ENCODE data around the gene TMEM248. TPM values are rescaled to one million over a fixed set of nuclear protein-coding genes. Genes with fewer than 3 reads are reported as not detected.

The TMEM248 gene
- total and polyA plus RNA-seq, 10 of the 15 experiments (the other 5 are each of a cell fraction or from before 2014, with no cell fraction given): 6.3 to 93.5 (median 64.9) TPM

DNA sequence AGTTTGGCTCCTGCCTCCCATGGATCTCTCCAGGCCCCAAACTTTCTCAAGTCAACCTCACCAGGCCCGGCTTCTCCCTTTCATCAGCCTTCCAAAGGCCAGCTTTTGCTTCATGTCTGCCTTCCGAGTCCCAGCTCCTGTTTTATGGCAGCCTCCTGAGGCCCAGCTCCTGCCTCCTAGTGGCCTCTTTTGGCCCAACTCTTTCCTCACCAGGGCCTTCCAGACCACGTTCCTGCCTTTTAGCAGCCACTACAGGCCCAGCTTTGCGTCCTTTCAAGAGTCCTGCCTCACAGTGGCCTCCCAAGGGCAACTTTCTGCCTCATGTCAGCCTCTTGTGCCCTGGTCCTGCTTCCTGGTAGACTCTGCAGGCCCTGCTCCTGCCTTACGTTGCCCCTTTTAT lies 15.3 kb upstream of the TMEM248 start:
- H3K9me3 ChIP-seq (replicated peaks; ENCODE audit: control insufficient read depth, insufficient read depth, low read length): no peaks in the 10 kb centered on the region
- H3K27ac ChIP-seq (ENCODE audit: control insufficient read depth, insufficient read depth): no peak overlapping the region
- no peaks in the 10 kb centered on the region for H3K27me3 ChIP-seq (replicated peaks in 1 of 2; ENCODE audit: control insufficient read depth in 2 of 2, insufficient read depth in 2 of 2, low read length in 1 of 2)
- TF ChIP-seq FOXK2 (IDR thresholded peaks at IDR 0.05) (no peak), SMC3 (IDR thresholded peaks at IDR 0.05; ENCODE audit: borderline replicate concordance, low read length) (peak; percentile 6; the same call in 1 of the 2 replicates)
- TF ChIP-seq, protein P1, sequence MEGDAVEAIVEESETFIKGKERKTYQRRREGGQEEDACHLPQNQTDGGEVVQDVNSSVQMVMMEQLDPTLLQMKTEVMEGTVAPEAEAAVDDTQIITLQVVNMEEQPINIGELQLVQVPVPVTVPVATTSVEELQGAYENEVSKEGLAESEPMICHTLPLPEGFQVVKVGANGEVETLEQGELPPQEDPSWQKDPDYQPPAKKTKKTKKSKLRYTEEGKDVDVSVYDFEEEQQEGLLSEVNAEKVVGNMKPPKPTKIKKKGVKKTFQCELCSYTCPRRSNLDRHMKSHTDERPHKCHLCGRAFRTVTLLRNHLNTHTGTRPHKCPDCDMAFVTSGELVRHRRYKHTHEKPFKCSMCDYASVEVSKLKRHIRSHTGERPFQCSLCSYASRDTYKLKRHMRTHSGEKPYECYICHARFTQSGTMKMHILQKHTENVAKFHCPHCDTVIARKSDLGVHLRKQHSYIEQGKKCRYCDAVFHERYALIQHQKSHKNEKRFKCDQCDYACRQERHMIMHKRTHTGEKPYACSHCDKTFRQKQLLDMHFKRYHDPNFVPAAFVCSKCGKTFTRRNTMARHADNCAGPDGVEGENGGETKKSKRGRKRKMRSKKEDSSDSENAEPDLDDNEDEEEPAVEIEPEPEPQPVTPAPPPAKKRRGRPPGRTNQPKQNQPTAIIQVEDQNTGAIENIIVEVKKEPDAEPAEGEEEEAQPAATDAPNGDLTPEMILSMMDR (IDR thresholded peaks at IDR 0.05 in 2 of 3, conservative IDR thresholded peaks at IDR 0.05 in 1 of 3; ENCODE audit: control insufficient read depth in 2 of 3, extremely low read depth in 1 of 3, insufficient read depth in 1 of 3, low read depth in 3 of 3, low read length in 3 of 3): peak in 2 of 3 experiments; percentile 9 to 38; a peak in 3 of 6 replicates
- no peak overlapping the region for H3K9ac ChIP-seq (ENCODE audit: control insufficient read depth, insufficient read depth, low read length)
- CTCF ChIA-PET: interaction anchor here (0.9 to 1.8 kb wide), 5 partner anchors 8 to 61 kb away, joined by 3 to 6 read pairs (median 4); no protein-coding TSS in a partner anchor
- no peak overlapping the region for H2AFZ ChIP-seq (ENCODE audit: control insufficient read depth, low read depth, low read length)
- intact Hi-C loops (cut with micrococcal nuclease; ENCODE audit: unreplicated experiment) (no loop called here), in situ Hi-C loops (cut with MboI) (no loop called here)
- POLR2A ChIA-PET: interaction anchor here (0.6 kb wide), 1 partner anchor 10 kb away, joined by 6 read pairs; no protein-coding TSS in a partner anchor
- DNase-seq (ENCODE audit: low read depth, low spot score): no peak
- no peak overlapping the region for H3K4me3 ChIP-seq
- RAD21 ChIA-PET (ENCODE audit: unreplicated experiment): interaction anchor here (1.2 kb wide), 2 partner anchors 42 to 61 kb away, joined by 3 to 5 read pairs; no protein-coding TSS in a partner anchor
- FAIRE-seq: no peak
- BruUV-seq (replicated peaks): no TSS peak
- SMC1A ChIA-PET (ENCODE audit: uncharacterized antibody, unreplicated experiment): no interaction called here
- no peaks in the 10 kb centered on the region for H3K4me1 ChIP-seq (ENCODE audit: control insufficient read depth, insufficient read depth, low read length)
- peaks cover 0 to 6% of the 10 kb centered on the region in 2 experiments; a peak in 2 of 4 replicates for H3K36me3 ChIP-seq (ENCODE audit: control insufficient read depth in 2 of 2, insufficient read depth in 2 of 2, low read length in 1 of 2)
- 0 out of 3 replicates have a peak, but pooled peaks have one; percentile 24 for ATAC-seq
- no peaks in the 10 kb centered on the region for H4K20me1 ChIP-seq (ENCODE audit: control insufficient read depth, insufficient read depth)
- WGBS (ENCODE audit: insufficient coverage, insufficient replicate concordance, low lambda C conversion rate, missing lambda C conversion rate): 69% methylated on average over 5 of the region's 5 CpGs
- no peak overlapping the region for H3K4me2 ChIP-seq (ENCODE audit: control insufficient read depth, insufficient read depth)
- no peaks in the 10 kb centered on the region for H3K79me2 ChIP-seq (ENCODE audit: control insufficient read depth, insufficient read depth, low read length)

DNA sequence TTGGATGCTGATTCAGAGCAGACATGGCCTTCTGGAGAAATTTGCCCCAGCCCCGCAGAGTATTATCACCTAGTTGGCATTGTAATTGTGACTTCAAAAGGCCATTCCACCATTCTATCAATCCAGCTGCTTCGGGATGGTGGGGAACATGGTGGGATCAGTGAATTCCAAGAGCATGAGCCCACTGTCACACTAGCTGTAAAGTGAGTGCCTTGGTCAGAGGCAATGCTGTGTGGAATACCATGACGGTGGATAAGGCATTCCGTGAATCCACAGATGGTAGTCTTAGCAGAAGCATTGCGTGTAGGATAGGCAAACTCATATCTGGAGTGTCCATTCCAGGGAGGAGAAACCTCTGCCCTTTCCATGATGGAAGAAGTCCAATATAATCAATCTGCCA lies 13.3 kb upstream of the TMEM248 start:
- ChIA-PET CTCF (interaction anchor here (1.8 kb wide), 1 partner anchor 16 kb away, joined by 3 read pairs; no protein-coding TSS in a partner anchor), SMC1A (ENCODE audit: uncharacterized antibody, unreplicated experiment) (interaction anchor here (1.3 kb wide), 1 partner anchor 13 kb away, joined by 3 read pairs; no protein-coding TSS in a partner anchor), POLR2A (no interaction called here), RAD21 (ENCODE audit: unreplicated experiment) (no interaction called here)
- DNase-seq (ENCODE audit: low read depth, low spot score) (no peak), ATAC-seq (no peak), FAIRE-seq (no peak)
- no TSS peak for BruUV-seq (replicated peaks)
- Histone ChIP-seq H3K36me3 (ENCODE audit: control insufficient read depth in 2 of 2, insufficient read depth in 2 of 2, low read length in 1 of 2) (no peaks in the 10 kb centered on the region; a peak in 2 of 4 replicates), H3K9ac (ENCODE audit: control insufficient read depth, insufficient read depth, low read length) (no peak overlapping the region), H3K27ac (ENCODE audit: control insufficient read depth, insufficient read depth) (no peak overlapping the region), H3K27me3 (replicated peaks in 1 of 2; ENCODE audit: control insufficient read depth in 2 of 2, insufficient read depth in 2 of 2, low read length in 1 of 2) (no peaks in the 10 kb centered on the region), H2AFZ (ENCODE audit: control insufficient read depth, low read depth, low read length) (no peak overlapping the region), H3K79me2 (ENCODE audit: control insufficient read depth, insufficient read depth, low read length) (no peaks in the 10 kb centered on the region), H3K9me3 (replicated peaks; ENCODE audit: control insufficient read depth, insufficient read depth, low read length) (no peaks in the 10 kb centered on the region), H3K4me3 (no peak overlapping the region), H3K4me1 (ENCODE audit: control insufficient read depth, insufficient read depth, low read length) (no peaks in the 10 kb centered on the region), H3K4me2 (ENCODE audit: control insufficient read depth, insufficient read depth) (no peak overlapping the region), H4K20me1 (ENCODE audit: control insufficient read depth, insufficient read depth) (no peaks in the 10 kb centered on the region)
- in situ Hi-C loops (cut with MboI): no loop called here
- 96% methylated on average over 5 of the region's 5 CpGs for WGBS (ENCODE audit: insufficient coverage, insufficient replicate concordance, low lambda C conversion rate, missing lambda C conversion rate)
- intact Hi-C loops (cut with micrococcal nuclease; ENCODE audit: unreplicated experiment): loop anchor here (2.0 kb wide), 1 partner anchor 19 kb away; no protein-coding TSS in a partner anchor
- TF ChIP-seq, protein P2, sequence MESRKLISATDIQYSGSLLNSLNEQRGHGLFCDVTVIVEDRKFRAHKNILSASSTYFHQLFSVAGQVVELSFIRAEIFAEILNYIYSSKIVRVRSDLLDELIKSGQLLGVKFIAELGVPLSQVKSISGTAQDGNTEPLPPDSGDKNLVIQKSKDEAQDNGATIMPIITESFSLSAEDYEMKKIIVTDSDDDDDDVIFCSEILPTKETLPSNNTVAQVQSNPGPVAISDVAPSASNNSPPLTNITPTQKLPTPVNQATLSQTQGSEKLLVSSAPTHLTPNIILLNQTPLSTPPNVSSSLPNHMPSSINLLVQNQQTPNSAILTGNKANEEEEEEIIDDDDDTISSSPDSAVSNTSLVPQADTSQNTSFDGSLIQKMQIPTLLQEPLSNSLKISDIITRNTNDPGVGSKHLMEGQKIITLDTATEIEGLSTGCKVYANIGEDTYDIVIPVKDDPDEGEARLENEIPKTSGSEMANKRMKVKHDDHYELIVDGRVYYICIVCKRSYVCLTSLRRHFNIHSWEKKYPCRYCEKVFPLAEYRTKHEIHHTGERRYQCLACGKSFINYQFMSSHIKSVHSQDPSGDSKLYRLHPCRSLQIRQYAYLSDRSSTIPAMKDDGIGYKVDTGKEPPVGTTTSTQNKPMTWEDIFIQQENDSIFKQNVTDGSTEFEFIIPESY (IDR thresholded peaks at IDR 0.05): no peak
- TF ChIP-seq, protein P3, sequence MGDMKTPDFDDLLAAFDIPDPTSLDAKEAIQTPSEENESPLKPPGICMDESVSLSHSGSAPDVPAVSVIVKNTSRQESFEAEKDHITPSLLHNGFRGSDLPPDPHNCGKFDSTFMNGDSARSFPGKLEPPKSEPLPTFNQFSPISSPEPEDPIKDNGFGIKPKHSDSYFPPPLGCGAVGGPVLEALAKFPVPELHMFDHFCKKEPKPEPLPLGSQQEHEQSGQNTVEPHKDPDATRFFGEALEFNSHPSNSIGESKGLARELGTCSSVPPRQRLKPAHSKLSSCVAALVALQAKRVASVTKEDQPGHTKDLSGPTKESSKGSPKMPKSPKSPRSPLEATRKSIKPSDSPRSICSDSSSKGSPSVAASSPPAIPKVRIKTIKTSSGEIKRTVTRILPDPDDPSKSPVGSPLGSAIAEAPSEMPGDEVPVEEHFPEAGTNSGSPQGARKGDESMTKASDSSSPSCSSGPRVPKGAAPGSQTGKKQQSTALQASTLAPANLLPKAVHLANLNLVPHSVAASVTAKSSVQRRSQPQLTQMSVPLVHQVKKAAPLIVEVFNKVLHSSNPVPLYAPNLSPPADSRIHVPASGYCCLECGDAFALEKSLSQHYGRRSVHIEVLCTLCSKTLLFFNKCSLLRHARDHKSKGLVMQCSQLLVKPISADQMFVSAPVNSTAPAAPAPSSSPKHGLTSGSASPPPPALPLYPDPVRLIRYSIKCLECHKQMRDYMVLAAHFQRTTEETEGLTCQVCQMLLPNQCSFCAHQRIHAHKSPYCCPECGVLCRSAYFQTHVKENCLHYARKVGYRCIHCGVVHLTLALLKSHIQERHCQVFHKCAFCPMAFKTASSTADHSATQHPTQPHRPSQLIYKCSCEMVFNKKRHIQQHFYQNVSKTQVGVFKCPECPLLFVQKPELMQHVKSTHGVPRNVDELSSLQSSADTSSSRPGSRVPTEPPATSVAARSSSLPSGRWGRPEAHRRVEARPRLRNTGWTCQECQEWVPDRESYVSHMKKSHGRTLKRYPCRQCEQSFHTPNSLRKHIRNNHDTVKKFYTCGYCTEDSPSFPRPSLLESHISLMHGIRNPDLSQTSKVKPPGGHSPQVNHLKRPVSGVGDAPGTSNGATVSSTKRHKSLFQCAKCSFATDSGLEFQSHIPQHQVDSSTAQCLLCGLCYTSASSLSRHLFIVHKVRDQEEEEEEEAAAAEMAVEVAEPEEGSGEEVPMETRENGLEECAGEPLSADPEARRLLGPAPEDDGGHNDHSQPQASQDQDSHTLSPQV (IDR thresholded peaks at IDR 0.05): no peak
- no peak for TF ChIP-seq YY1 (IDR thresholded peaks at IDR 0.05; ENCODE audit: low read depth, low read length)

Measured in GM12878 (cell line).